H9 (cell line): ENCODE results near the gene QARS1. TPM values are rescaled to one million over a fixed set of nuclear protein-coding genes. Genes with fewer than 3 reads are reported as not detected.

ENCODE experiments used
- DNase-seq: peaks from one replicate; pipeline ENCODE4 v3.0.0-alpha.2; 2017
- H2AFZ ChIP-seq: one replicate; pipeline ENCODE4 v1.6.1; 2013; ENCODE audit warnings: mild to moderate bottlenecking, low read length, control low read depth, moderate library complexity
- H2AK5ac ChIP-seq: 2 replicates; pipeline ENCODE4 v1.6.1; 2013; ENCODE audit warnings: low read length, control low read depth, mixed read lengths; ENCODE audit not compliant: insufficient read length
- H2BK120ac ChIP-seq: one replicate; pipeline ENCODE4 v1.6.1; 2013; ENCODE audit warnings: low read depth, mild to moderate bottlenecking, low read length, control low read depth, inconsistent platforms; ENCODE audit not compliant: poor library complexity, severe bottlenecking
- H2BK12ac ChIP-seq: 2 replicates; pipeline ENCODE4 v1.6.1; 2013; ENCODE audit warnings: low read length, control low read depth, mixed read lengths, low read depth; ENCODE audit not compliant: insufficient read length
- H2BK15ac ChIP-seq: 2 replicates; pipeline ENCODE4 v1.6.1; 2013; ENCODE audit warnings: low read depth, low read length, control low read depth
- H2BK20ac ChIP-seq: one replicate; pipeline ENCODE4 v1.6.1; 2013; ENCODE audit warnings: low read depth, mild to moderate bottlenecking, low read length, control low read depth, inconsistent platforms; ENCODE audit not compliant: poor library complexity, severe bottlenecking
- H2BK5ac ChIP-seq: 2 replicates; pipeline ENCODE4 v1.6.1; 2013; ENCODE audit warnings: low read length, control low read depth, mixed read lengths; ENCODE audit not compliant: insufficient read length
- H3K14ac ChIP-seq: 2 replicates; pipeline ENCODE4 v1.6.1; 2013; ENCODE audit warnings: low read length, control low read depth; ENCODE audit not compliant: insufficient read depth
- H3K18ac ChIP-seq: 2 replicates; pipeline ENCODE4 v1.6.1; 2013; ENCODE audit warnings: low read depth, mild to moderate bottlenecking, mixed read lengths, low read length, control low read depth; ENCODE audit not compliant: insufficient read length
- H3K23ac ChIP-seq: 2 replicates; pipeline ENCODE4 v1.6.1; 2013; ENCODE audit warnings: low read length, control low read depth, mixed read lengths, low read depth; ENCODE audit not compliant: insufficient read length
- H3K23me2 ChIP-seq: 2 replicates; pipeline ENCODE4 v1.6.1; 2013; ENCODE audit warnings: low read depth, mild to moderate bottlenecking, mixed read lengths, low read length, control low read depth; ENCODE audit not compliant: insufficient read length, poor library complexity, severe bottlenecking
- H3K27ac ChIP-seq: 2 replicates; pipeline ENCODE4 v1.5.1; 2013; ENCODE audit warnings: low read length, control low read depth, mixed read lengths, low read depth; ENCODE audit not compliant: insufficient read length
- H3K27me3 ChIP-seq: 2 replicates; pipeline ENCODE4 v1.6.1; 2013; ENCODE audit warnings: low read length, control low read depth, inconsistent platforms; ENCODE audit not compliant: insufficient read depth
- H3K4ac ChIP-seq: 2 replicates; pipeline ENCODE4 v1.6.1; 2013; ENCODE audit warnings: low read depth, mild to moderate bottlenecking, control low read depth, inconsistent platforms, low read length, moderate library complexity
- H3K4me1 ChIP-seq: 2 replicates; pipeline ENCODE4 v1.6.1; 2013; ENCODE audit warnings: low read length, control low read depth, inconsistent platforms; ENCODE audit not compliant: insufficient read depth
- H3K4me2 ChIP-seq: 2 replicates; pipeline ENCODE4 v1.6.1; 2013; ENCODE audit warnings: low read length, control low read depth, mixed read lengths; ENCODE audit not compliant: insufficient read length, insufficient read depth
- H3K56ac ChIP-seq: 2 replicates; pipeline ENCODE4 v1.6.1; 2013; ENCODE audit warnings: low read depth, mild to moderate bottlenecking, mixed read lengths, low read length, control low read depth; ENCODE audit not compliant: insufficient read length
- H3K79me1 ChIP-seq: 2 replicates; pipeline ENCODE4 v1.6.1; 2013; ENCODE audit warnings: low read depth, mild to moderate bottlenecking, moderate library complexity, low read length, control low read depth, inconsistent platforms; ENCODE audit not compliant: insufficient read depth, poor library complexity, severe bottlenecking
- H3K79me2 ChIP-seq: 2 replicates; pipeline ENCODE4 v1.6.1; 2013; ENCODE audit warnings: low read length, control low read depth, inconsistent platforms; ENCODE audit not compliant: insufficient read depth
- H3K9ac ChIP-seq: 2 replicates; pipeline ENCODE4 v1.6.1; 2013; ENCODE audit warnings: low read length, control low read depth, mixed read lengths; ENCODE audit not compliant: insufficient read length; ENCODE audit errors: extremely low read depth
- H3K9me3 ChIP-seq: one replicate; pipeline ENCODE4 v1.6.1; 2013; ENCODE audit warnings: low read depth, low read length, inconsistent platforms; ENCODE audit not compliant: control insufficient read depth
- H3T11ph ChIP-seq: one replicate; pipeline ENCODE4 v1.6.1; 2013; ENCODE audit warnings: mild to moderate bottlenecking, low read length, control low read depth, inconsistent platforms
- H4K20me1 ChIP-seq: one replicate; pipeline ENCODE4 v1.6.1; 2013; ENCODE audit not compliant: control insufficient read depth, insufficient read length, insufficient read depth
- H4K5ac ChIP-seq: 2 replicates; pipeline ENCODE4 v1.6.1; 2013; ENCODE audit warnings: low read depth, mild to moderate bottlenecking, mixed read lengths, low read length, control low read depth; ENCODE audit not compliant: insufficient read length
- H4K8ac ChIP-seq: replicated peaks from 2 replicates; pipeline ENCODE4 v1.6.1; 2013; ENCODE audit warnings: low read length, control low read depth, mixed read lengths, low read depth; ENCODE audit not compliant: insufficient read length
- H4K91ac ChIP-seq: 2 replicates; pipeline ENCODE4 v1.6.1; 2013; ENCODE audit warnings: low read depth, mild to moderate bottlenecking, moderate library complexity, mixed read lengths, low read length, control low read depth; ENCODE audit not compliant: insufficient read length
- H3K27ac Mint-ChIP-seq, 3 experiments: 2 replicates in 2 of 3; 3 replicates in 1 of 3; pipeline ENCODE4 v1.8.0; 2020 to 2021; ENCODE audit warnings: mixed read lengths in 3 of 3, mild to moderate bottlenecking in 1 of 3, moderate library complexity in 1 of 3
- H3K27me3 Mint-ChIP-seq: 2 replicates; pipeline ENCODE4 v1.8.0; 2021; ENCODE audit warnings: low read depth, mild to moderate bottlenecking, moderate library complexity, mixed read lengths
- H3K36me3 Mint-ChIP-seq, 3 experiments: 2 replicates in 2 of 3; 3 replicates in 1 of 3; pipeline ENCODE4 v1.8.0; 2020 to 2021; ENCODE audit warnings: low read depth in 3 of 3, mixed read lengths in 3 of 3; ENCODE audit not compliant: insufficient read depth in 1 of 3
- H3K4me1 Mint-ChIP-seq, 2 experiments: 2 replicates each; pipeline ENCODE4 v1.8.0; 2020; ENCODE audit warnings: mixed read lengths in 2 of 2
- H3K4me3 Mint-ChIP-seq, 2 experiments: 2 replicates in 1 of 2; 3 replicates in 1 of 2; pipeline ENCODE4 v1.8.0; 2020 to 2021; ENCODE audit warnings: mild to moderate bottlenecking in 2 of 2, mixed read lengths in 2 of 2, moderate library complexity in 1 of 2
- H3K9me3 Mint-ChIP-seq, 2 experiments: 2 replicates in 1 of 2; 3 replicates in 1 of 2; pipeline ENCODE4 v1.8.0; 2020; ENCODE audit warnings: mild to moderate bottlenecking in 2 of 2, mixed read lengths in 2 of 2, moderate library complexity in 1 of 2
- CTCF ChIP-seq: fragments of 200-600 bp; sonication (generic); conservative IDR thresholded peaks from 3 replicates; pipeline ENCODE4 v1.8.0; 2021; ENCODE audit warnings: antibody characterized with exemption, mild to moderate bottlenecking
- WGBS: extraction: QIAGEN DNeasy Blood & Tissue Kit; methylation state at CpG from one replicate; pipeline ENCODE4 v1.1.7; 2013; ENCODE audit warnings: missing lambda C conversion rate, low lambda C conversion rate, mixed read lengths; ENCODE audit not compliant: insufficient read length; ENCODE audit errors: extremely low coverage; 5-methylcytosine and 5-hydroxymethylcytosine counted together
- total RNA-seq: library from RNA; stranded (reverse); gene quantifications from 2 replicates; pipeline ENCODE4 v1.2.1, GENCODE V29; 2021

QARS1 gene
- total RNA-seq, 1 experiment from 2014 or later, result 390 TPM

- Histone ChIP-seq H2BK120ac (no peak overlapping the region), H3K79me1 (peaks cover 4% of the 10 kb centered on the region), H2BK5ac (no peak overlapping the region), H3K4me2 (no peak overlapping the region), H3K27ac (no peak overlapping the region), H4K8ac (no peak overlapping the region), H3K9ac (no peak overlapping the region), H2AFZ (no peak overlapping the region), H3K27me3 (no peaks in the 10 kb centered on the region), H3K23me2 (peaks cover 5% of the 10 kb centered on the region), H3K18ac (no peak overlapping the region), H4K91ac (no peak overlapping the region), H3K14ac (no peak overlapping the region), H2BK20ac (no peak overlapping the region), H3K9me3 (no peaks in the 10 kb centered on the region), H2AK5ac (no peak overlapping the region), H4K20me1 (peaks cover 2% of the 10 kb centered on the region), H4K5ac (no peak overlapping the region), H3K23ac (no peak overlapping the region), H2BK12ac (no peak overlapping the region), H3T11ph (no peak overlapping the region), H3K56ac (no peak overlapping the region), H3K4ac (no peak overlapping the region), H3K79me2 (no peaks in the 10 kb centered on the region; the same call in 1 of the 2 replicates), H2BK15ac (no peak overlapping the region), H3K4me1 (0 out of 2 replicates have a peak, but pooled peaks cover 2% of the 10 kb centered on the region)
- peaks cover 4% of the 10 kb centered on the region in 2 experiments; a peak in 3 of 4 replicates for H3K4me1 Mint-ChIP-seq
- no peaks in the 10 kb centered on the region; the same call in 1 of the 2 replicates for H3K27me3 Mint-ChIP-seq
- no peaks in the 10 kb centered on the region for H3K9me3 Mint-ChIP-seq
- no CpG with 5 or more reads among the region's 17 CpGs for WGBS
- TF ChIP-seq CTCF, result no peak
- no peak overlapping the region for H3K27ac Mint-ChIP-seq
- no peak overlapping the region for H3K4me3 Mint-ChIP-seq
- DNase-seq, result no peak
- peaks cover 0 to 32% (median 24%) of the 10 kb centered on the region in 3 experiments; a peak in 6 of 7 replicates for H3K36me3 Mint-ChIP-seq
Measured at GRCh38 chr3:49123687-49124086, 19.1 kb upstream of the QARS1 start.
